Activated T-cell treated with anti-CD3 and anti-CD28 coated beads, Interleukin-2, amount 50 U/mL, for 72 hours (primary cell): ENCODE measurements around the gene CALN1. TPM values are rescaled to one million over a fixed set of nuclear protein-coding genes. Genes with fewer than 3 reads are reported as not detected.
"Not testable (repeated sequence)": the region's sequence is repeated elsewhere in the genome, so short reads cannot be mapped to it uniquely, and the experiment has no call there.

Experiments
- ATAC-seq, 2 donors: fragments of 150-1000 bp; cut with Tn5 transposase; replicated peaks in 1 of 2; 2 replicates each; pipeline ENCODE4 v1.10.0; 2021; ENCODE audit warnings: moderate library complexity in 2 of 2, mild to moderate bottlenecking in 1 of 2
- DNase-seq, 2 donors: peaks; one replicate each; pipeline ENCODE4 v3.0.0; 2021 to 2022; ENCODE audit warnings: mixed read lengths in 1 of 2
- H3K27ac Mint-ChIP-seq: one replicate; pipeline ENCODE4 v1.8.0; 2022; ENCODE audit warnings: mild to moderate bottlenecking, moderate library complexity, mixed read lengths
- H3K27me3 Mint-ChIP-seq: one replicate; pipeline ENCODE4 v1.8.0; 2022; ENCODE audit warnings: low read depth, mixed read lengths
- H3K36me3 Mint-ChIP-seq, 2 donors: one replicate each; pipeline ENCODE4 v1.8.0; 2022; ENCODE audit warnings: mixed read lengths in 2 of 2, mild to moderate bottlenecking in 1 of 2; ENCODE audit not compliant: insufficient read depth in 2 of 2
- H3K4me1 Mint-ChIP-seq: one replicate; pipeline ENCODE4 v1.8.0; 2022; ENCODE audit warnings: low read depth, mixed read lengths
- H3K4me3 Mint-ChIP-seq, 2 donors: one replicate each; pipeline ENCODE4 v1.8.0; 2022; ENCODE audit warnings: mild to moderate bottlenecking in 2 of 2, mixed read lengths in 2 of 2, moderate library complexity in 2 of 2
- H3K9me3 Mint-ChIP-seq, 2 donors: one replicate each; pipeline ENCODE4 v1.8.0; 2022; ENCODE audit warnings: mixed read lengths in 2 of 2
- total RNA-seq, 2 donors: library from RNA; stranded (reverse); gene quantifications; one replicate each; pipeline ENCODE4 v1.2.3, GENCODE V29; 2022

The CALN1 gene
- total RNA-seq, 2 donors from 2014 or later: 0.86 TPM; not detected in 1

DNA sequence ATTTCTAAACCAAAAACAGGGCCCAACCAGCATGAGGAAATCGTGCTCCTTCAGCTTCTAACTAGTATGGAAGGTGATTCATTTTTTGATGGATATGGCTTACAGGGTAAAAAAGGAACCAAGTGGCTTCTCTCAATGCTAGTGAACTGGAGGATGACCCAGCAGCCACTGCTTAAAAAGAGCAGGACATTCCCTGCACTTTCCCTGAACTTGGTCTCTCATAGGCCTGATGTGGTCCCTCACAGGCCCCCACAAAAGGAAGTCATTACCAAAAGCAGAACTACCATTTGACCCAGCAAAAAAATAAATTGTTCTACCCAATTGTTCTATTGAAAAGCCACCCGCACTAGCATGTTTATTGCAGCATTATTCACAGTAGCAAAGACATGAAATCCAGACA, 188.8 kb downstream of the CALN1 start:
- no peak for ATAC-seq
- Mint-ChIP-seq H3K4me3 (no peak overlapping the region), H3K27me3 (no peaks in the 10 kb centered on the region), H3K36me3 (peaks cover 1 to 2% of the 10 kb centered on the region in 2 donors), H3K27ac (no peak overlapping the region), H3K4me1 (no peaks in the 10 kb centered on the region), H3K9me3 (peaks cover 1 to 7% of the 10 kb centered on the region in 2 donors)
- no peak for DNase-seq

DNA sequence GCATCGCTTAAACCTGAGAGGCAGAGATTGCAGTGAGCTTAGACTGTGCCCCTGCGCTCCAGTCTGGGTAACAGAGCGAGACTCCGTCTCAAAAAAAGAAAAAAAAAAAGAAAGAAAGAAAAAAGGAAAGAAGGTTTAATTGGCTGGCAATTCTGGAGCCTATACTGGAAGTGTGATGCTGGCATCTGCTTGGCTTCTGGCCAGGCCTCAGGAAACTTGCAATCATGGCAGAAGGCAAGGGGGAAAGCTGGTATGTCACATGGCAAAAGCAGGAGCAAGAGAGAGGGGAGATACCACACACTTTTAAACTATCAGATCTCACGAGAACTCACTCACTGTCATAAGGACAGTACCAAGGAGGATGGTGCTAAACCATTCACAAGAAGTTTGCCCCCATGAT, 190.0 kb downstream of the CALN1 start:
- no peak overlapping the region for H3K27ac Mint-ChIP-seq
- no peak overlapping the region for H3K4me3 Mint-ChIP-seq

GRCh38 chr7:72219500-72219899, 192.6 kb downstream of the CALN1 start:
- Mint-ChIP-seq H3K36me3 (peaks cover 0 to 1% of the 10 kb centered on the region in 2 donors), H3K27ac (no peak overlapping the region), H3K27me3 (no peaks in the 10 kb centered on the region), H3K4me1 (no peaks in the 10 kb centered on the region), H3K4me3 (no peak overlapping the region), H3K9me3 (peaks cover 3 to 5% of the 10 kb centered on the region in 2 donors)
- DNase-seq: no peak
- no peak for ATAC-seq

More for the DNA sequence above, 190.0 kb downstream of the CALN1 start:
- DNase-seq: no peak
- Mint-ChIP-seq H3K4me1 (no peaks in the 10 kb centered on the region), H3K27me3 (no peaks in the 10 kb centered on the region), H3K36me3 (peaks cover 1 to 2% of the 10 kb centered on the region in 2 donors), H3K9me3 (peaks cover 1 to 7% of the 10 kb centered on the region in 2 donors)
- ATAC-seq: no peak

DNA sequence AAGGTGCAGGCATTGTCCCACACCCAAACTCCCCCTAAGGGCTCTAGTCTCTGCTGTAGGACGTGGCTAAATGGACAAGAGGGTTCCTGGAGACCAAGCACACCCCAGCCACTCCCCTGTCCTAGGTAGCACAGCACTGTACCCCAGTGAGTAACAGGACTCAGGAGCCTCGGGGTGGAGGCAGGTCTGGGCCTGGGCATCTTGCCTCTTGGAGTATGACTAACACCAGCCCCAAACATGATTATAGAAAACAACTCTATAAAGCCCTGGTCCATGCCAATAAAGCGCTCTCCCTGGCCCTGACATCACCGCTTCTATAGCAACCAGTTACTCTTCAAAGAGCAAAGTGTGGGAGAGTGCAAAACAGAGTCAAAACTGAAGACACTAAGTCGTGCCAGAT, 195.0 kb downstream of the CALN1 start:
- Mint-ChIP-seq H3K27me3 (no peaks in the 10 kb centered on the region), H3K36me3 (peaks cover 0 to 1% of the 10 kb centered on the region in 2 donors), H3K27ac (no peak overlapping the region), H3K4me3 (no peak overlapping the region), H3K9me3 (peaks cover 2 to 3% of the 10 kb centered on the region in 2 donors), H3K4me1 (no peaks in the 10 kb centered on the region)
- DNase-seq (no peak), ATAC-seq (no peak)

- ATAC-seq (no peak), DNase-seq (no peak)
- no peaks in the 10 kb centered on the region for H3K4me1 Mint-ChIP-seq
- H3K4me3 Mint-ChIP-seq: no peak overlapping the region
- peaks cover 0 to 2% of the 10 kb centered on the region in 2 donors for H3K36me3 Mint-ChIP-seq
- no peak overlapping the region for H3K27ac Mint-ChIP-seq
- H3K27me3 Mint-ChIP-seq: no peaks in the 10 kb centered on the region
- H3K9me3 Mint-ChIP-seq: peaks cover 5 to 8% of the 10 kb centered on the region in 2 donors
Measured at GRCh38 chr7:72213769-72214168, 198.4 kb downstream of the CALN1 start.

- Mint-ChIP-seq H3K27ac (no peak overlapping the region), H3K36me3 (peaks cover 0 to 2% of the 10 kb centered on the region in 2 donors), H3K4me3 (no peak overlapping the region), H3K4me1 (no peaks in the 10 kb centered on the region), H3K27me3 (no peaks in the 10 kb centered on the region), H3K9me3 (peaks cover 5 to 6% of the 10 kb centered on the region in 2 donors)
- no peak for ATAC-seq
- DNase-seq: no peak
Measured at GRCh38 chr7:72213081-72213480, 199.1 kb downstream of the CALN1 start.

- Mint-ChIP-seq H3K27me3 (no peaks in the 10 kb centered on the region), H3K36me3 (peaks cover 0 to 2% of the 10 kb centered on the region in 2 donors), H3K4me3 (no peak overlapping the region), H3K27ac (no peak overlapping the region), H3K4me1 (no peaks in the 10 kb centered on the region), H3K9me3 (peaks cover 6 to 7% of the 10 kb centered on the region in 2 donors)
- ATAC-seq (no peak), DNase-seq (no peak)
Measured at GRCh38 chr7:72211175-72211574, 201.0 kb downstream of the CALN1 start.

DNA sequence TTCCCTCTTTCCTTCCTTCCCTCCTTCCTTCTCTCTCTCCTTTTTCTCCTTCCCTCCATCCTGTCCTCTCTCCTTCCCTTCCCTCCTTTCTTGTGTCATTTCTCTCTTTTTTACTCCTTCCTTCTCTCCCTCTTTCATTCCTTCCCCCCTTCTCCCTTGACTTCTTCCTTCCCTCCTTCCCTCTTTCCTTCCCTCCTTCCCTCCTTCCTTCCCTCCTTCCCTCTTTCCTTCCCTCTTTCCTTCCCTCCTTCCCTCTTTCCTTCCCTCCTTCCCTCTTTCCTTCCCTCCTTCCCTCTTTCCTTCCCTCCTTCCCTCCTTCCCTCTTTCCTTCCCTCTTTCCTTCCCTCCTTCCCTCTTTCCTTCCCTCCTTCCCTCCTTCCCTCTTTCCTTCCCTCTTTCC, 203.1 kb downstream of the CALN1 start:
- not testable (repeated sequence) for H3K36me3 Mint-ChIP-seq, H3K9me3 Mint-ChIP-seq, H3K4me3 Mint-ChIP-seq, ATAC-seq, DNase-seq, H3K4me1 Mint-ChIP-seq, H3K27me3 Mint-ChIP-seq, H3K27ac Mint-ChIP-seq

GRCh38 chr7:72196176-72196575, 216.0 kb downstream of the CALN1 start:
- ATAC-seq (no peak), DNase-seq (no peak)
- Mint-ChIP-seq H3K4me3 (no peak overlapping the region), H3K4me1 (no peaks in the 10 kb centered on the region), H3K9me3 (peaks cover 0 to 4% of the 10 kb centered on the region in 2 donors), H3K27ac (no peak overlapping the region), H3K27me3 (no peaks in the 10 kb centered on the region), H3K36me3 (peaks cover 0 to 2% of the 10 kb centered on the region in 2 donors)

- Mint-ChIP-seq H3K27ac (no peak overlapping the region), H3K36me3 (peaks cover 0 to 2% of the 10 kb centered on the region in 2 donors), H3K4me3 (no peak overlapping the region), H3K4me1 (no peaks in the 10 kb centered on the region), H3K9me3 (peaks cover 3 to 6% of the 10 kb centered on the region in 2 donors), H3K27me3 (no peaks in the 10 kb centered on the region)
- no peak for DNase-seq
- ATAC-seq: no peak
Measured at GRCh38 chr7:72190919-72191318, 221.2 kb downstream of the CALN1 start.

DNA sequence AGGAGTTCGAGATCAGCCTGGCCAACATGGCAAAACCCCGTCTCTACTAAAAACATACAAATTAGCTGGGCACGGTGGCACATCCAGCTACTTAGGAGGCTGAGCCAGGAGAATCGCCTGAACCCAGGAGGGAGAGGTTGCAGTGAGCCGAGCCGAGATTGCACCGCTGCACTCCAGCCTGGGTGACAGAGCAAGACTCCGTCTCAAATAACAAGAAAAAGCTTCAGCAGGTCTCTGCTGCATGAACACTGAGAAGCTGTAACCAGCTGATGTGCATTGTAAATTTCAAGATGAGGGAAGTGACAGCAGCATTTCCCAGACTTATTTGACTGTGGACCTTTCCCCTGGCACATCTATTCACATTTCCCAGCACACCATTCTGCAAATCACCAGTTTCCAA, 222.0 kb downstream of the CALN1 start:
- Mint-ChIP-seq H3K9me3 (peaks cover 6 to 7% of the 10 kb centered on the region in 2 donors), H3K36me3 (peaks cover under 1 to 2% of the 10 kb centered on the region in 2 donors), H3K27me3 (no peaks in the 10 kb centered on the region), H3K4me3 (no peak overlapping the region), H3K4me1 (no peaks in the 10 kb centered on the region), H3K27ac (no peak overlapping the region)
- DNase-seq (no peak), ATAC-seq (no peak)

DNA sequence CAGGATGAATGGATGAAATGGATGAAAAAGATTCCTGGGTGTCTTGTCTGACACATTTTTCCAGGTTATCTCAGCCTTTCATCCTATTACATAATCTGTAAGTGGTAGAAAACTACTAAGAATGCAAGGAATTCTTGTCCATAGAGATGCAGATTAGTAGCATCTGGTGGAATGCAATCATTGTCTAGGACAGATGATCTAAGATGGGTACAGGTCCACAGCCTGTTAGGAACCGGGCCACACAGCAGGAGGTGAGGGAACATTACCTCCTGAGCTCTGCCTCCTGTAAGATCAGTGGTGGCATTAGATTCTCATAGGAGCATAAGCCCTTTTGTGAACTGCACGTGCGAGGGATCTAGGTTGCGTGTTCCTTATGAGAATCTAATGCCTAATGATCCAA, 225.0 kb downstream of the CALN1 start:
- H3K27ac Mint-ChIP-seq: no peak overlapping the region
- H3K4me1 Mint-ChIP-seq: no peaks in the 10 kb centered on the region
- DNase-seq: no peak
- no peaks in the 10 kb centered on the region for H3K27me3 Mint-ChIP-seq
- H3K36me3 Mint-ChIP-seq: peaks cover 0 to 2% of the 10 kb centered on the region in 2 donors
- H3K9me3 Mint-ChIP-seq: peaks cover 4 to 9% of the 10 kb centered on the region in 2 donors
- ATAC-seq: no peak
- H3K4me3 Mint-ChIP-seq: no peak overlapping the region

- no peak for ATAC-seq
- Mint-ChIP-seq H3K27ac (no peak overlapping the region), H3K9me3 (peaks cover 0 to 7% of the 10 kb centered on the region in 2 donors), H3K36me3 (peaks cover 0 to 2% of the 10 kb centered on the region in 2 donors), H3K4me3 (no peak overlapping the region), H3K27me3 (no peaks in the 10 kb centered on the region), H3K4me1 (no peaks in the 10 kb centered on the region)
- DNase-seq: no peak
Measured at GRCh38 chr7:72183835-72184234, 228.3 kb downstream of the CALN1 start.

GRCh38 chr7:72182036-72182435, 230.1 kb downstream of the CALN1 start:
- Mint-ChIP-seq H3K27me3 (no peaks in the 10 kb centered on the region), H3K4me3 (no peak overlapping the region), H3K27ac (no peak overlapping the region), H3K36me3 (peaks cover 0 to 2% of the 10 kb centered on the region in 2 donors), H3K4me1 (no peaks in the 10 kb centered on the region), H3K9me3 (peaks cover 2 to 7% of the 10 kb centered on the region in 2 donors)
- DNase-seq (no peak), ATAC-seq (no peak)
